Left lung (tissue), 10 donors: ENCODE data around the gene GNG2. TPM values are rescaled to one million over a fixed set of nuclear protein-coding genes. Genes with fewer than 3 reads are reported as not detected.
"Not testable (repeated sequence)": the region's sequence is repeated elsewhere in the genome, so short reads cannot be mapped to it uniquely, and the experiment has no call there.

Experiments
- ATAC-seq: fragments of 200-7000 bp; cut with Tn5 transposase; one replicate; pipeline ENCODE4 v1.9.1; 2020; ENCODE audit warnings: moderate library complexity
- DNase-seq, 4 donors: peaks; one replicate each; pipeline ENCODE4 v3.0.0-alpha.2; 2013 to 2020
- H3K27ac ChIP-seq, 2 donors: fragments of 200-600 bp; sonication (generic) in 1 of 2; one replicate each; pipeline versions ENCODE4 v1.5.0 to v1.8.0; 2020 to 2021
- H3K27me3 ChIP-seq, 2 donors: fragments of 200-600 bp; sonication (generic) in 1 of 2; one replicate each; pipeline versions ENCODE4 v1.5.0 to v1.8.0; 2020 to 2021
- H3K36me3 ChIP-seq, 2 donors: fragments of 200-600 bp; sonication (generic) in 1 of 2; one replicate each; pipeline versions ENCODE4 v1.5.0 to v1.8.0; 2020 to 2021
- H3K4me1 ChIP-seq, 2 donors: fragments of 200-600 bp; one replicate each; pipeline ENCODE4 v1.8.0; 2021
- H3K4me3 ChIP-seq, 2 donors: fragments of 200-600 bp; sonication (generic) in 1 of 2; one replicate each; pipeline versions ENCODE4 v1.5.0 to v1.8.0; 2020 to 2021; ENCODE audit warnings: mild to moderate bottlenecking in 1 of 2
- H3K9me3 ChIP-seq, 2 donors: fragments of 200-600 bp; sonication (generic) in 1 of 2; one replicate each; pipeline versions ENCODE4 v1.5.0 to v1.8.0; 2020 to 2021
- intact Hi-C, 2 donors: fragments of 100-400 bp; cut with DNase I; formaldehyde crosslinking; loops; one replicate each; pipeline versions ENCODE4 v1.11.2 to v1.14.2; 2022
- polyA plus RNA-seq, 6 donors: library from polyadenylated mRNA; unstranded; fragments of 120-200 nt; gene quantifications; one replicate each; pipeline ENCODE4 v1.2.1, GENCODE V29; 2013; ENCODE audit not compliant: insufficient read length in 6 of 6
- total RNA-seq, 2 donors: library from RNA; stranded (reverse); fragmentation: NEBNext Ultra II Directional; extraction: Animal tissue kit (Norgen Biotek cat#: 25700); gene quantifications; one replicate each; pipeline ENCODE4 v1.2.1, GENCODE V29; 2021
- TF ChIP-seq, protein P1 (sequence below), 2 donors: fragments of 200-600 bp; sonication (generic) in 1 of 2; IDR thresholded peaks; one replicate each; pipeline versions ENCODE4 v1.5.0 to v1.8.0; 2021; ENCODE audit warnings: antibody characterized with exemption in 2 of 2
- donor health status: DM: no; HTN: yes; CAD: no.
- donor health status: DM: no; HTN: no; CAD: no.

The GNG2 gene
- total and polyA plus RNA-seq, 8 donors = 24.3 to 101 (median 84.7) TPM

DNA sequence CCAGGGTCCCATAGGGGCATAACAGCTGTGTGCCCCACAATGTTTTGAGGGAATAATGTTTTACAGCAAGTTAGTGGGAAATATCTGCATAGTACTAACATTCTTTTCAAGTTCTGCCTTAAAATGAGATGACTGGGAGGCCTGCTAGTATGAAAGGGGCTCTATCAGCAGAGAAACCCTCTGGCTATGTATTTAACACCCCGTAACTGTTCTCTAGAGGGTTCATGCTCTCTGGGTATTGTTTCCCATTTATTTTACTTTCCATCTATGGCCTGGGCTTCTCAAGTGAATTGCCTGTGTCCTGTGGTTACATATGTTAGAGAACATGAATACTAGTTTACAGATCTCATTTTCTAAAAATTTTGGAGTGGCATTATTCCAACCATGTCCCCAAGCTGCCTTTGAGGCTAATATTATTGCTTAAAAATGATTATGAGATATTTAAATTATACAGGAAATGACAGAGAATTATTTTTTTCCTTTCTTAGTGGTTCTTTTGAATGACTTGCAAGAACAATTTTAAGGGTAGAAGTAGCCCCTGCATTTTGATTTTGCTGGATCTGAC is 37.5 kb downstream of the GNG2 start:
- no peak overlapping the region for H3K4me3 ChIP-seq
- H3K9me3 ChIP-seq = no peaks in the 10 kb centered on the region
- H3K4me1 ChIP-seq = no peaks in the 10 kb centered on the region
- ATAC-seq (no peak), DNase-seq (no peak)
- H3K27me3 ChIP-seq = no peaks in the 10 kb centered on the region
- H3K27ac ChIP-seq = no peak overlapping the region
- TF ChIP-seq, protein P1, sequence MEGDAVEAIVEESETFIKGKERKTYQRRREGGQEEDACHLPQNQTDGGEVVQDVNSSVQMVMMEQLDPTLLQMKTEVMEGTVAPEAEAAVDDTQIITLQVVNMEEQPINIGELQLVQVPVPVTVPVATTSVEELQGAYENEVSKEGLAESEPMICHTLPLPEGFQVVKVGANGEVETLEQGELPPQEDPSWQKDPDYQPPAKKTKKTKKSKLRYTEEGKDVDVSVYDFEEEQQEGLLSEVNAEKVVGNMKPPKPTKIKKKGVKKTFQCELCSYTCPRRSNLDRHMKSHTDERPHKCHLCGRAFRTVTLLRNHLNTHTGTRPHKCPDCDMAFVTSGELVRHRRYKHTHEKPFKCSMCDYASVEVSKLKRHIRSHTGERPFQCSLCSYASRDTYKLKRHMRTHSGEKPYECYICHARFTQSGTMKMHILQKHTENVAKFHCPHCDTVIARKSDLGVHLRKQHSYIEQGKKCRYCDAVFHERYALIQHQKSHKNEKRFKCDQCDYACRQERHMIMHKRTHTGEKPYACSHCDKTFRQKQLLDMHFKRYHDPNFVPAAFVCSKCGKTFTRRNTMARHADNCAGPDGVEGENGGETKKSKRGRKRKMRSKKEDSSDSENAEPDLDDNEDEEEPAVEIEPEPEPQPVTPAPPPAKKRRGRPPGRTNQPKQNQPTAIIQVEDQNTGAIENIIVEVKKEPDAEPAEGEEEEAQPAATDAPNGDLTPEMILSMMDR (IDR thresholded peaks at IDR 0.05) = no peak
- intact Hi-C loops = no loop called here
- H3K36me3 ChIP-seq = no peaks in the 10 kb centered on the region

DNA sequence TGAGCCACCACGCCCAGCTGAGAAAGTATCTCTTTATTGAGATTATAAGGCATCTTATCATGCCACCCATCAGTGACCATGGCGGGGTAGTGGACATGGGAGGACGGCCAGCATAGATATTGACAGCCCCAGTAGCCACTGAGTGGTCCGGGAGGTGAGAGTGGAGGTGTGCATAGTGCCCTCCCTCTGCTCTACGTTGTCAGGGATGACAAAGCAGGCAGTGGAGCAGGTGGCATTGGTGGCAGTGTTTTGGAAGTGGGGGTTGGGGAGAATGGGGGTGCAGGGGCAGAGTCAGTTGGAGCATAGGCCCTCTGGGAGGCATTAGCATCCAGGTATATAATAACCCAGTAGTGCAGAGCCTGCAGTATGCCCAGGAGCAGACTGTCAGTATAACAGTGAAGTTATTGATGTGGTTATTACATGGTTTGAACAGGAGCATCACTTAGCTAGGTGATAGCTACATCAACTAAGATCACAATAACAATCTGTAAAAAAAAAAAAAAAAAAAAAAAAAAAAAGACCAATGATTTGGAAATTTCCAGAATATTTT is 41.1 kb downstream of the GNG2 start:
- Histone ChIP-seq H3K36me3 (no peaks in the 10 kb centered on the region), H3K4me3 (no peak overlapping the region), H3K27me3 (no peaks in the 10 kb centered on the region), H3K4me1 (peaks cover 0 to 10% of the 10 kb centered on the region in 2 donors), H3K9me3 (peaks cover 0 to 12% of the 10 kb centered on the region in 2 donors), H3K27ac (no peak overlapping the region)
- no peak for DNase-seq
- ATAC-seq = no peak
- TF ChIP-seq, protein P1 (IDR thresholded peaks at IDR 0.05) = no peak
- intact Hi-C loops = no loop called here

DNA sequence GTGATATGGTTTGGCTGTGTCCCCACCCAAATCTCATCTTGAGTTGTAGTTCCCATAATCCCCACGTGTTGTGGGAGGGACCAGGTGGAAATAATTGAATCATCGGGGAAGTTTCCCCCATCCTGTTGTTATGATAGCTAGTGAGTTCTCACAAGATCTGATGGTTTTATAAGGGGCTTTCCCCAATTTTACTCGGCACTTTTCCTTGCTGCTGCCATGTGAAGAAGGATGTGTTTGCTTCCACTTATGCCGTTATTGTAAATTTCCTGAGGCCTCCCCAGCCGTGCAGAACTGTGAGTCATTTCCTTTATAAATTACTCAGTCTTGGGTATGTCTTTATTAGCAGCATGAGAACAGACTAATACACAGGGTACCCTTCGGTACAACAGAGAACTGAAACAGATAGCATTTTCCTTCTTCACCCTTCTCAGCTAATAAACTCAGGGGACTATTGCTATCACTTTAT is 45.3 kb downstream of the GNG2 start:
- DNase-seq, intact Hi-C loops: not testable (repeated sequence)

DNA sequence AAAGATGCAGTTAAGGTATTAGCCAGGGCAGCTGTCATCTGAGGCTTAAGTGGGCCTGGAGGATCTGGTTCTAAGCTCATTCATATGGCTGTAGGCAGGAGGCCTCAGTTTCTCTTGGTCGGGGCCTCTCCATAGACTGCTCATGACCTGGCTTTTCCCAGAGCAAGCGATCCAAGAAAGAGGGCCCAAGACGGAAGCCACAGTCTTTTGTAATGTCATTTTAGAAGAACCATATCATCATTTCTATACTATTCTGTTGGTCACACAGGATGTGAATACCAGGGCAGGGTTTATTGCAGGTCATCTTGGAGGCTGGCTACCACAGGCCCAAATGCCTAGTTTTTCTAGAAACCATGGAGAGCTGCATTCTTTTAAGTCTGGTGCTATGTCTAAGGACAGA is 47.7 kb downstream of the GNG2 start:
- Histone ChIP-seq H3K36me3 (no peaks in the 10 kb centered on the region), H3K9me3 (peaks cover 0 to 12% of the 10 kb centered on the region in 2 donors), H3K27me3 (no peaks in the 10 kb centered on the region), H3K4me3 (no peak overlapping the region), H3K27ac (no peak overlapping the region), H3K4me1 (peaks cover 0 to 10% of the 10 kb centered on the region in 2 donors)
- intact Hi-C loops = no loop called here
- no peak for DNase-seq
- no peak for ATAC-seq
- TF ChIP-seq, protein P1 (IDR thresholded peaks at IDR 0.05) = no peak

More for the DNA sequence above, 45.3 kb downstream of the GNG2 start:
- H3K4me3 ChIP-seq, H3K27me3 ChIP-seq, H3K4me1 ChIP-seq, H3K36me3 ChIP-seq: not testable (repeated sequence)
- peaks cover 0 to 12% of the 10 kb centered on the region in 2 donors for H3K9me3 ChIP-seq
- peak; percentile 73 for ATAC-seq
- peak overlapping the region; percentile 28 to 77 for H3K27ac ChIP-seq

DNA sequence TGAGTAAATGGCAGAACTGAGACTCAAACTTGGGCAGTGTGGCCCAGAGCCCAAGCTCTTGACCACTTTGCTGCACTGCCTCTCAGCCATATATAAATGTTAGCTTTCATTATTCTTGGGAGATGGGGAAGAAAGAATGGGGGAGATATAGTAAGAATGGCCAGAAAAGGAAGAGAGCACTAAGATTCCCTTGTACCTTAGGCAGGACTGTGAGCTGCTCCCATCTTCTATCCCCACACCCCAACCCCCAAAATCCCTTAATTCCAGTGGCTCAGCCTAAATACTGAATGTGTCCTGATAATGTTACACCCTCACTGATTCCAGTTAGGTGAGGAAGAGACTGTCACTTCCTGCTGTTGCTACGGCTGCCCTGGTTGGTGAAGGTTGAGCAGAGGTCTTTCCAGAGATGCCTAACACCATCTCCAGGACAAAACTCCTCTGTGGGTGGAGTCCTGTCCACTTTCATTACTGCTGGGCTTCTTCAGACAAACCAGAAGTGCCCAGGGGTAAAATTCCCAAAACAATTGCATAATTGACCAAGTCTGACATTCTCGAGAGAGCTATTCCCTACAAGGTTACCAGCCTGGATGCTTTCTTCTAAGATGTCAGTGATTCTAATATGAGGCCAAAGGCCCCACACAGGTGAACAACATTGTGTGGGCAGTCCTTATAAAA is 51.8 kb downstream of the GNG2 start:
- intact Hi-C loops = no loop called here
- DNase-seq = no peak
- Histone ChIP-seq H3K4me3 (no peak overlapping the region), H3K4me1 (no peaks in the 10 kb centered on the region), H3K27ac (no peak overlapping the region), H3K27me3 (no peaks in the 10 kb centered on the region), H3K9me3 (no peaks in the 10 kb centered on the region), H3K36me3 (no peaks in the 10 kb centered on the region)
- no peak for ATAC-seq
- TF ChIP-seq, protein P1 (IDR thresholded peaks at IDR 0.05) = no peak
